Dermis blood vessel endothelial cell (primary cell): ENCODE results near the gene C22orf15. TPM values are rescaled to one million over a fixed set of nuclear protein-coding genes. Genes with fewer than 3 reads are reported as not detected.
"Not testable (repeated sequence)": the region's sequence is repeated elsewhere in the genome, so short reads cannot be mapped to it uniquely, and the experiment has no call there.

Experiments used
- DNase-seq: peaks from one replicate; pipeline ENCODE4 v3.0.0; 2010
- total RNA-seq: library from RNA; depleted of rRNA; stranded (reverse); fragments of >200 nt; gene quantifications from 2 replicates; pipeline ENCODE4 v1.2.3, GENCODE V29; 2014

The C22orf15 gene, protein sequence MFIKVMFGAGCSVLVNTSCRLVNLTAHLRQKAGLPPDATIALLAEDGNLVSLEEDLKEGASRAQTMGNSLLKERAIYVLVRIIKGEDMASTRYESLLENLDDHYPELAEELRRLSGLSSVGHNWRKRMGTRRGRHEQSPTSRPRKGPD
- 0.14 TPM in 1 of 2 replicates, not detected in the other for total RNA-seq

DNA sequence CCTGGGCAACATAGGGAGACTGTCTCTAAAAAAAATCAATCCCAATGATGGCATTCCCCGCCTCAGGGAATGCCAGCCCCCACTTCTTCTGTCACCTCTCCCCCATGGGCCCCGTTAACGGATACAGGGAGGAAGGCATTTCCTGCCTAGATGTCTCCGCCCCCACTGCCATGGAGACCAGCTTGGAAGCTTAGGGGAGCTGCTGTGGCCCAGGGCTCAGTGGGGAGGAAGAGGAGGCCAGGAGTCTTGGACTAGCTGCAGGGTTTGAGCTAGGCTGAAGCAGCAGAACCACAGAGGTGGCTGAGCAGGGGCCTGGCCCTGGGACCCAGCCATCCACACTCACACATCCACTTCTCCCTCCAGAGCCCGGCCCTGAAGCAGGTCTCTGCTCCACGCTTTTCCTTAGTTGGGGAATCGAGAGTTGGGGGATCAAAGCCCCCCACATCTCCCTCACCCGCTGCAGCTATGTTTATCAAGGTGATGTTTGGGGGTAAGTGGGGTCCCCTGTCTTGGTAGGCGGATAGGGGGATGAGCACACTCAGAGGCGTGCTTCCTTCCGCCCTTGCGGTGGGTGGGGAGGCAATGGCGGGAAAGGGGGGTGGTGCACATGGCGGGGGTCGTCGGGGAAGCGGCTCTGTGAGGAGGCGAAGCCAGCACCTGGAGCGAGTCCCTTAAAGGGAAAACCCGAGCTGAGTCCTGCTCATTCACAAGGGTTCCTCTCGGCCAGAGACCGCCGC lies at the start of gene C22orf15:
C22orf15 (plus strand) TSS at position 149 of the 737 bp plus-strand sequence; CDS start at position 466, 317 bp downstream.
- peak; percentile 51 for DNase-seq

DNA sequence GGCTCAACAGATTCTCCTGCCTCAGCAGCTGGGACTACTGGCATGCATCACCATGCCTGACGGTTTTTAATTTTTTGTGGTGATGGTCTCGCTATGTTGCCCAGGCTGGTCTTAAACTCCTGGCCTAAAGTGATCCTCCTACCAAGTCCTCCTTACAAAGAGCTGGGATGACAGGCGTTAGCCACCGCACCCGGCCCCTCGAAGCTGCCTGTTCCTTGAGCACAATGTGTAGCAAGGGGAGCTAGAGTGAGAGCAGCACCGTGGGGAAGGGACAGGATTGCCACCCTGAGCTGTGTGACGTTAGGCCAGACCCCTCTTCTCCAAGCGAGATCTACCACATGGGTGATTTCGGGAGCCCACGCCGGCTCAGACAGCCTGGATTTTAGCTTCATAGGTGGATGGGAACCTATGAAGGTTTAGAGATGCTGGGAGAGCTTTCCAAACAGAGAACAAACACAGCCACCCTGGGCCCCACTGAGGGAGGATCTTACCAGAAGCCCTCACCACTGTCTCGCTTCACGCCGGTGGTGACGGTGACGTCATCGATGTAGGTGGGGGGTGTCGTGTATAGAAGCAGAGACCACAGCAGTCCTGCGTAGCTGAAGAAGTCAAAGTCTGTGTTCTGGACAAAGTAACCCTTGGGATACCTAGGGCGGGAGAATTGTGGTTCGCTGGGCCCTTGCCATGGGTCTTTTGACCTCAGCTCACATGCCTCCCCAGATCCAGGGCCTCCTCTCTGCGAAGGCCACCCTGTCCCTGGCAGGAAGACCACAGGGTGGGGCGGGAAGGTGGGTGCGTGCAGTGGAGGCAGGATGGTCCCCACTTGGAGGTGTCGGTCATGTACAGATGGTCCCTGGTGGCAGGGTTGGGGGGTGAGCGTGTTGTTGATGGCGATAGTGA lies 48.8 kb upstream of the C22orf15 start:
- no peak for DNase-seq

DNA sequence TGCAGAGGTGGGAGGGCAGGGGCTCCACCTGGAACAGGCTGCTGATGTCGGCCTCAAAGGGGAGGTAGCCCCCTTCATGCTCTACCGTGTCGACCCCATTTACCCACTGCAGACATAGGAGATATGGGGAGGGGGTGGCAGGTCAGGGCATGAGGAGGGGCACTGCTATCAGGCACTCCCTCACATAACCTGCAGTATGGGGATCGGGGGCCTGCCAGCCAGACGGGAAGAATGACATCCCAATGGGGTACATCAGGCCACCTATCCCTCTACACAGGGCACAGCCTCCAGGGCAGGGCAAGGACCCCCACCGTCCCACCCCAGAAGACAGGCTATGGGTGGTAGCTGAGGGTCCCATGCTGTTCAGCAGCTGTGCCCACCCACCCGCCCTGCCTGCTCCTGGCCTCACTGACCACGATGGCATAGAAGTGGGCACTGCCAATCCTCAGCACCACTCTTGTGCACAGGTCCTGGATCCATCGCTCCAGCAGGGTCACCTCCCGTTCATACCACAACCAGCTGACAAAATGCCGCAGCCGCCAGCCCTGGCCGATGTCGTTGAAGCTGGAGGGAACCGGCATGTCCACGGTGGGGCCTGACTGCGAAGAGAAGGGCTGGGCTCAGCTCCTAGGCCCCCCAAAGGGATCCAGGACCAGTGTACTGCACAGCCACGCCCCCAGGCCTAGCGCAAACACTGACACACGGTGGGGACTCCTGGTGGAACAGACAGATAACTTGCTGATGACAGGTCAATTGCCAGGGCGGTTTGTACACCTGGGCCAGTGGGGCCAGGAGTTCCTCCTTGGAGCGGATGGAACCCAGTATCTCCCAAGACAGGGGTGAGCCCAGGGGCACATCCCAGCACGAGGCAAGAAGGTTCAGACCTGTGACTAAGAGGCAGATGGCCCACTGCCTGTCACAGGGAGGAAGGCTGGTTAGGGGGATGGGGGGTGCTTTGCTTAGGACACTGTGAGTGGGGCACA lies 47.9 kb upstream of the C22orf15 start:
- DNase-seq: no peak

DNA sequence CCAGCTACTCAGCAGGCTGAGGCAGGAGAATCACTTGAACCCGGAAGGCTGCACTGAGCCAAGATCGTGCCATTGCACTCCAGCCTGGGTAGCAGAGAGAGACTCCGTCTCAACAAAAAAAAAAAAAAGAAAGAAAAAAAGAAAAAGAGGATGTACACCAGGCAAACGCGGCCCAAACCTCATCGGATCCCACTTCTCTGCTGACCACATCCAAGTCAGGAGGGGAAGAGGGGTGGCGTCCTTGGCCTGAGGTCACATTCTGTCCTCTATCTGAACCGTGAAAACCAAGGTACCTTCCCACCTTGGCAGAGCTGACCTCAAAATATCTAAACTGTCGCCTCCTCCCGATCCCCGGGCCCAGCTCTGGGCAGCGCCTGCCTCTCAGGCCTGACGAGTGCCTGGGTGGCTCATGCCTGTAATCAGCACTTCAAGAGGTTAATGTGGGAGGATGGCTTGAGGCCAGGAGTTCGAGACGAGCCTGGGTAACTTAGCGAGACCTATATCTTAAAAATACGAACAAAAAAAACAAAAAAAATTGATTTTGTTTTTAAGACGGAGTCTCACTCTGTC lies 46.9 kb upstream of the C22orf15 start:
- DNase-seq: no peak

DNA sequence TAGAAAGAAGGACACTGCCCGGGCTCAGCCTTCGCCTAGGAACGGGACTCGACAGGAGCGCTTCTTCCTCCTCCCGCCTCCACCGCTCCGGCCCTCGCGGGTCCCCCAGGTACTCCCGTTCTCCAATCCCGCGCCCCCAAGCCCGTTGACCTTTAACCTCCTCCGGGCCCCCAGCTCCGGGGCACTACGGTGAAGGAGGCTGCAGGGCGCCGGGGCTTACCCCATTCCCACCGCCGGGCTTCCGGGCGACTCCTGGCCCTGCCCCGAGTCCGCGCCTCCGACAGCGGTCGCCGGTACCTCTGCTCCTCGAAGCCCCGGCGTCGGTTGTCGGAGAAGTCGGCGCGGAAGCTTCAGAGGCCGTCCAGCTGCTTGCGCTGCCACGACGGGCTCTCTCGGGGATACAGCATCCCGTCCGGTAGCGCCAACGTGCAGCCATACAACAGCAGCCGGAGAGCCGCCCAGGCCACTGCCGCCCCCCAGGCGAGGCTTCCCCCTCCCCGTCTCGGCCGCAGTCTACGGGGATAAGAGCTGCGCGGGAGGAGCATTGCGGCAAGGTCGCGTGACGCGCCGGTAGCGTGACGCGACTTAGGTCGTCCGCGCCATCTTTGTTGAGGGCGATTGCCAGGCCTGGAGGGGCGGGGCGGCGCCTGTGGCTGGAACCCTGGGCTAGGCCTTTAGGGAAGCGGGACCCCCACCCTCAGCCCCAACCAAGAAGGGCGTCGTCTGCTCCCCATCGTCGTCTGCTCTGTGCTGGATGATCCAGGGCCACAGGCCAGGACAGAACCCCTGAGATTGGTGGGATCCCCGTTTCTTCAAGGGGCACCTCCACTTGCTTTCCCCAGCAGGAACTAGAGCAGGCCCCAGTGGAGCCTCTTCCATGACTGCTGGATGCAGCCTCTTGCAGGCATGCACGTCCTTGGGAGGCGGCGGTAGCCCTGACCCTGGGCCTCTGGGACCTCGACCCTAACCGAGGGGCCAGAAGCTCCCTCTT lies 45.7 kb upstream of the C22orf15 start:
- peak; percentile 91 for DNase-seq

DNA sequence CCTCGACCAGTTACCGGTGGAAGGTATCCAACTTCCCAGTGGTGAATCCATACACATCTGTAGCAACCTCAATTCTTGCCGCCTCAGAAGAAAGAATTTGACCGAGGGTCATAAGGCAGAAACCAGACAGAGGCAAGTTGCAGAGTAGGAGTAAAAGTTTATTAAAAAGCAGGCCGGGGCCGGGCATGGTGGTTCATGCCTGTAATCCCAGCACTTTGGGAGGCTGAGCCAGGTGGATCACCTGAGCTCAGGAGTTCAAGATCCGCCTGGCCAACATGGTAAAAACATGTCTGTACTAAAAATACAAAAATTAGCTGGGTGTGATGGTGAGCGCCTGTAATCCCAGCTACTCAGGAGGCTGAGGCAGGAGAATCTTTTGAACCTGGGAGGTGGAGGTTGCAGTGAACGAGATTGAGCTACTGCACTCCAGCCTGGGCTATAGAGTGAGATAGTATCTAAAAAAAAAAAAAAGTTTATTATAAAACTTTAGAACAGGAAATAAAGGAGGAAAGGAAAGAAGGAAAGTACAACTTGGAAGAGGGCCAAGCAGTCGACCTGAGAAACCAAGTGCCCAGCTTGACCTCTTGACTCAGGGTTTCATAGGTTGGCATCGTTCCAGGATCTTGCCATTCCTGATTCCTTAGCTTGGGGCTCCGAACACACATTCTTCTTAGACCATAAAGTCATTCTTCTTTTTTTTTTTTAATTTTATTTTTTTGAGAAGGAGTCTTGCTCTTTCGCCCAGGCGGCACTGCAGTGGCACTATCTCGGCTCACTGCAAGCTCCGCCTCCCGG lies 44.2 kb upstream of the C22orf15 start:
- DNase-seq: no peak

DNA sequence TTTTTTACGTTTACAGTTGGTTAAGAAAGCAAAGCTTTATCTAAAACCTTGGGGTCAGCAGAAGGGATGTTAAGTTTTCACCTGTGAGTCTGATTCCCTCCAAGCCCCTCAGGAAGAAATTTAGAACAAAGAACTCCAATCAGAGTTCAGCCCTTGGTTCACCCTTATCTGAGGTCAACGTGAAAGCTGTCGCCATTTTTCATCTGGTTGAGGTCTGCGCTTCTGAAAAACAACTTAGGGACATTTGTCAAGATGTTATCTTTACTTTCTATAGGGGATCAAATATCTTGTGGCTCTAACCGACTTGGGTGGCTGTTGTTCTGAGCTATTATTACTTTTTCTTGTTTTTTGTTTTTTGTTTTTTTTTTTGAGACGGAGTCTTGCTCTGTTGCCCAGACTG lies 41.9 kb upstream of the C22orf15 start:
- no peak for DNase-seq

DNA sequence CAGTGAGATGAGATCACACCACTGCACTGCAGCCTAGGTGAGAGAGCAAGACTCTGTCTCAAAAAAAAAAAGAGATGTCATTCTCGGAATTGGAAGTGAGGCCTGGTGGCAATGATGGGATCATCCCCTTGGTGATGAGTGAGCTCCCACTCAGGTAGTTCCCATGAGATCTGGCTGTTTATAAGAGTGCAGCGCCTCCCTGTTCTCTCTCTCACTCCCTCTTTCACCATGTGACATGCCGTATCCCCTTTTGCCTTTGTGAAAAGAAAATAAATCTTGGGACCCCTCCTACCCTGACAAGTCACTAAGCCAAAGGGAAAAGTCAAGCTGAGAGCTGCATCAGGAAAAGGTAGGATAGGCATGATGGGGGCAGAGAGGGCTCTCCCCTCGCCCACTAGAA lies 40.6 kb upstream of the C22orf15 start:
- DNase-seq: no peak

DNA sequence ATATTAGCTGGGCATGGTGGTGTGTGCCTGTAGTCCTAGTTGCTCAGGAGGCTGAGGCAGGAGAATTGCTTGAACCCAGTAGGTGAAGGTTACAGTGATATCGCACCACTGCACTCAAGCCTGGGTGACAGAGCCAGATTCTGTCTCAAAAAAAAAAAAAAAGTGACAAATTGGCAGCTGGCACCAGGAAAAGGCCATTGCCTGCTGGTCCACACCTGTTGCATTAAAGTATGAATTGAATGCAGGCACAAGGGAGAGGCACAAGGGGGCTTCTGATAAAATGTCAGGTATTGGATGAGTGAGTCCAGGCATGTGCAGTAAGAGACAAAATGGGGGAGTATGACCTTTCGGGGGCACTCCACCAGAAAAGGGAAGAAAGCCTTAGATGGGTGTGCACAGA lies 40.1 kb upstream of the C22orf15 start:
- no peak for DNase-seq

DNA sequence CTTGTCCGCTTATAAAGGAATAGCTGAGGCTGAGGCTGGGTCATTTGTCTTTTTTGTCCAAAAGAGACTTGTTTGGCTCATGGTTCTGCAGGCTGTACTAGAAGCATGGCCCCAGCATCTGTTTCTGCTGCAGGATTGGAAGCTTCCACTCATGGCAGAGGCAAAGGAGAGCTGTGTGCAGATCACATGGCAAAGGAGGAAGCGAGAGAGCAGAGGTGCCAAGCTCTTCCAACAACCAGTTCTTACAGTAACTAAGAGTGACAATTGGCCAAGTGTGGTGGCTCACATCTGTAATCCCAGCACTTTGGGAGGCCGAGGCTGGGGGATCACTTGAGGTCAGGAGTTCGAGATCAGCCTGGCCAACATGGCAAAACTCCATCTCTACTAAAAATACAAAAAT lies 34.7 kb upstream of the C22orf15 start:
- not testable (repeated sequence) for DNase-seq

DNA sequence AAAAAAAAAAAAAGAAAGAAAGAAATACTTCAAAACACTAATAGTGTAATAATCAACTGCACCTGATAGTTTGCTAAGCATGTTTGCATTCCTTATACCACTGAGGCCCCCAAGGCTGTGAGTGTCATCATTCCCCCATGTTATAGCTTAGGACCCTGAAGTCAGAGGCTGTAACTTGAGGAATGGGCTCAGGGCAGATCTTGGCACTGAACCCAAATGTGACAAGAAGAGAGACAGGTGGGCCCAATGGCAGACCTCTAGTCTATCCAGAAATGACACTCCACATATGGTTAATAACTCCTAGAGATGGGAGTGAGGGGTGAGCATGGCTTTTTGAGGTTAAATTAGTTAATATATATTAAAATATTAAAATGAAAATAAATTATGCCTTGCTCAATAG lies 25.1 kb upstream of the C22orf15 start:
- no peak for DNase-seq

DNA sequence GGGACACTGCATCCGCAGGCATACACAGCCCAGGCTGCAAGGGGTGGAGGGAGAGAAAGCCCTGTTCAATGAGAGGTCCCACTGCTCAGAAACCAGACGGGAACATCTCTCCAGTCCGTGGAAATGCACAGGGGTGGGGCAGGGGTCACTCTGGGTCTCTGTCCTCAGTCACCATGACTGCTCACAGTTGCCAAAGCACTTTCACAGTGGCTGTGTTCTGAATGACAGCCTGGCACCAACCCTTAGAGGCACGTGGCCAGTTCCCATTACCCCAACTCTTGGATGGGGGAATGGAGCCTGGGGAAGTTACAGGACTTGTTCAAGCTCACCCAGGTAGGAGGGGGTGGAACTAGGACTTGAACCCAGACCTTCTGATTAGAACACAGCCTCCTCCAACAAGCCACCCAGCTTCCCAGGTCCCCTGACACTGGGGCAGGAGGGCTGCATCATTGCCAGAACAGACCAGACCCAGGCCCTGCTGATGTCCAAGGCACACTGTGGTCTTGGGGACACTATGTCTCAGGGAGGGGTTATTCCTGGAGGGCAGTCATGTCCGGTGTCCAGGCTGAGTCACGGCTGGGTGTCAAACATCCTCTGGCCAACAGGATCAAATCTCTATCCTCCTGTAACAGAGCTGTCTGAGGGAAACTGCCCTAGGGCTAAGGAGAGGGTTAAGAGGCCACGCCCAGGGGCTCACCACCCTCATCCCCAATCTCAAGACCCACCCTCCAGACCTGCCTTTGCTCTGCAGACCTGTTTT lies 20.1 kb upstream of the C22orf15 start:
- no peak for DNase-seq

DNA sequence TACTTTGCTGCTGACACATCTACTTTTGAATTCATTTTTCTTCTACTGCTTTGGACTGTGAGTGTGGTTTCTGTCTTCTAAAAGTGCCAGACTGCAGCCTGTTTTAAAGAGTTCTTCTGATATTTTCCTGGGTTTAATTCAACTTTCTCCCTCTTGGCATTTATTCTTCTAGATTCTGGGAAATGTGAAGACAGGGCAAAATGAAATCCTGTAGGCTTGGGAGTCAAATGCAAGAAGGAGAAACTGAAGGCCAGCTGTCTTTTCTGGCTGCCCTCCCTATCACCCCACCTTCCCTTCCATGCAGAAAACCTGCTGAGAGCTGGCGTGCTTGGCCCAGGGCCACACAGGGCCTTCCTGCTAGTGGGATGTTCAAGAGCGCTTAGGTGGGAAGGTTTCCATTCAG lies 19.5 kb upstream of the C22orf15 start:
- DNase-seq: no peak

DNA sequence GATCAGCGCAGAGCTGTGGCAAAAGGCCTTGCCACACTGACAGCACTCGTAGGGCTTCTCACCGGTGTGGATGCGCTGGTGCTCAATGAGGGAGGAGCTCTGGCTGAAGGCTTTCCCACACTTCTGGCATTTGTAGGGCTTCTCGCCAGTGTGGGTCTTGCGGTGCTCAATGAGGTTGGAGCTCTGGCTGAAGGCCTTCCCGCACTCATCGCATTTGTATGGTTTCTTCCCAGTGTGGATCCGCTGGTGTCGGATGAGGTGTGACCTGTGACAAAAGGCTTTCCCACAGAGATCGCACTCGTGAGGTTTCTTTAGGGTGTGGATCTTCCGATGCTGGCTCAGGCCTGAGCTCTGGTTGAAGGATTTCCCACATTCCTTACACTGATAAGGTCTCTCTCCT lies 18.8 kb upstream of the C22orf15 start:
- DNase-seq: no peak

DNA sequence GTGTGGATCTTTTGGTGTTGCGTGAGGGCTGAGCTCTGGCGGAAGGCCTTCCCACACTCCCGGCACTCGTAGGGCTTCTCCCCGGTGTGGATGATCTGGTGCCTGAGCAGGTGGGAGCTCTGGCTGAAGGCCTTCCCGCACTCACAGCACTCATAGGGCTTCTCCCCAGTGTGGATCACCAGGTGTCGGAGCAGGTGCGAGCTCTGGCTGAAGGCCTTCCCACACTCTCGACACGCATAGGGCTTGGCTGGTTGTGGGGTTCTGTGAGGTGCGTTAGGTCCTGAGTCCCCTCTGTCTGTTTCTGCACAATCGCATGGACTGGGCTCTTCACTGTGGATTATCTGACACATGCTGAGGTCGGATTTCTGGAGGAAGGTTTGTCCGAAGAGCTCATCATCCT lies 18.3 kb upstream of the C22orf15 start:
- no peak for DNase-seq

DNA sequence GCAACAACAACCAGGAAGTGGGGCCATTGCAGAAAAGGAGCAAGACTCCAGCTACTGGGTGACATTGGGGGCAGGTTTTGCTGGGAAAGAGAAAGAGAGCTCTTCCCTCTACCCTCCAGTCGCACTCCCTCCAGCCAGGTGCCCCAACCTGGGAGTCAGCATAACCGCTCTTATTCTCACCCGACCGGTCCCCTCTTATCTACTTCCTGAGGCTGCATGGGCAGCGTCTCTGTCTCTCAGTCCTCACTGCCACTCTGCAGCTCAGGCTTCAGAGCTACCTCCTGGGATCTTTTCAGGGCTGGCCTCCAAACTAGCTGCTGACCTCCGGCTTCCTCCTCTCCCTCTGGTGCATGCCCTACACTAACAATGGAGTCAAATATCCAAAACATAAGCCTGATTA lies 17.0 kb upstream of the C22orf15 start:
- DNase-seq: no peak

DNA sequence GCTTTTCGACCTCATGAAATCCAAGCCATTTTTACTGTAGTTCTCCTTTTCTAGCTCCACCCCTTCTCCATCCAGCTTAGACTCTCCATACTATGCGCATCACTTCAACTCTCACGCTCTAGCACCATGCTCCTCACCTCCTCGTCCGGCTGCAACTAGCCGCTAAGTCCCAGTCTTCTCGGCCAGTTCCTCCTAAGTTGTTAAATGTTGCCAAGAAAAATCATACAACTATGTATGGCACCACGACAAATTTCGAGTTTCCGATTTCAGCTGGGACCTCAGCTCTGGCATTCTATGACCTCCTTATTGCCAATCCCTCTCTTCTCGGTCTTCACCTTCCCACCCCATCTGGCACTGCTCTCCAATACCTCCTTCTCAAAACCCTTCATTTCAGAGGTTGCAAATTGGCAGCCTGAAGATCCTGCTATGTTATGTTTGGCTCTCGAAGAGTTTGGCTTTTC lies 12.9 kb upstream of the C22orf15 start:
- peak; percentile 42 for DNase-seq

DNA sequence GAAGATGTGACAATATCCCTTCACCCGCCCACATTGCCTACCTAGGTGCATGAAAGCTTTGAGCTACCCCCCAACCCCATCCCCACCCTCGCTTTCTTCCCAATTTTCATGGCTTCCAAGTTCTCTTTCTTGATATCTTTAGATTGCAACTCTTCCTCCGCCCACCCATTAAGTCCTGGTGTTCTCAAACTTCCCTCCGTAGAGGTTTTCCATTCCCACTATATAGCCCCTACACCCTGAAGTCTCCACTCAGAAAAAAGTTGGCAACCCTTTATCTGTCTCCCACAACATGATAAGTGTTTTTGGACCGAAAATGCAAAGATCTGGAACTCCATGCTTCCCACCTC lies 12.4 kb upstream of the C22orf15 start:
- DNase-seq: no peak
